Measurements from ENCODE around the gene SDK1. TPM values are rescaled to one million over a fixed set of nuclear protein-coding genes. Genes with fewer than 3 reads are reported as not detected.

Gene SDK1
- total and polyA plus RNA-seq, 2 of the 8 experiments (the other 6 are each of a cell fraction or from before 2014, with no cell fraction given) = 3.3 to 7.2 TPM

GRCh38 chr7:4297918-4298219, 996.8 kb downstream of the SDK1 start:
- DNase-seq (ENCODE audit: low read depth in 1 of 2, low spot score in 2 of 2) = no peak
- POLR2A ChIA-PET (ENCODE audit: partially characterized antibody) = no interaction called here
- CTCF ChIA-PET (ENCODE audit: partially characterized antibody) = interaction anchor here (1.2 to 1.4 kb wide), 2 partner anchors 12 to 15 kb away, joined by 3 to 4 read pairs; no protein-coding TSS in a partner anchor
- no peak for TF ChIP-seq RAD21 (IDR thresholded peaks at IDR 0.05 in 1 of 2, conservative IDR thresholded peaks at IDR 0.05 in 1 of 2; ENCODE audit: low read depth in 2 of 2, low read length in 2 of 2)
- no peak for TF ChIP-seq ATF2 (IDR thresholded peaks at IDR 0.05; ENCODE audit: low read length)
- TF ChIP-seq SUZ12 (IDR thresholded peaks at IDR 0.05; ENCODE audit: low read length) = no peak
- no peak for TF ChIP-seq JUN (IDR thresholded peaks at IDR 0.05; ENCODE audit: low read depth, low read length)
- TF ChIP-seq HDAC6 (IDR thresholded peaks at IDR 0.05; ENCODE audit: low read depth, low read length) = no peak
- no peak for TF ChIP-seq BRCA1 (IDR thresholded peaks at IDR 0.05; ENCODE audit: low read depth, low read length)
- TF ChIP-seq HDAC2 (IDR thresholded peaks at IDR 0.05; ENCODE audit: borderline replicate concordance in 1 of 2, low read depth in 2 of 2, low read length in 2 of 2) = no peak
- TF ChIP-seq POLR2A (IDR thresholded peaks at IDR 0.05; ENCODE audit: control extremely low read depth in 1 of 2, low read depth in 2 of 2, low read length in 2 of 2) = no peak
- TF ChIP-seq SIN3A (conservative IDR thresholded peaks at IDR 0.05 in 1 of 2, IDR thresholded peaks at IDR 0.05 in 1 of 2; ENCODE audit: low read depth in 1 of 2, low read length in 2 of 2) = no peak
- no peak for TF ChIP-seq TAF1 (IDR thresholded peaks at IDR 0.05; ENCODE audit: low read depth, low read length)

More at GRCh38 chr7:4297918-4298219, 996.8 kb downstream of the SDK1 start:
- Histone ChIP-seq H4K91ac (replicated peaks; ENCODE audit: insufficient read length, low read length) (no peak overlapping the region), H2AFZ (ENCODE audit: low read length) (no peak overlapping the region), H4K8ac (ENCODE audit: extremely low read depth, insufficient read depth, low read length) (no peak overlapping the region), H3K27ac (ENCODE audit: low read depth, low read length) (no peak overlapping the region), H3K4ac (replicated peaks; ENCODE audit: insufficient read length, low read depth, low read length) (no peak overlapping the region), H4K5ac (ENCODE audit: insufficient read length, low read depth, low read length) (no peak overlapping the region), H3K18ac (ENCODE audit: extremely low read depth, low read length) (no peak overlapping the region), H2BK5ac (ENCODE audit: low read depth, low read length) (no peak overlapping the region), H4K20me1 (replicated peaks in 1 of 2; ENCODE audit: control insufficient read depth in 1 of 2, insufficient read depth in 2 of 2, low read length in 2 of 2) (no peaks in the 10 kb centered on the region), H2BK120ac (replicated peaks; ENCODE audit: low read depth, low read length) (no peak overlapping the region), H3K23ac (ENCODE audit: insufficient read length) (no peak overlapping the region), H3K4me1 (replicated peaks in 1 of 4; ENCODE audit: control insufficient read depth in 3 of 4, insufficient read depth in 4 of 4, low read length in 3 of 4) (no peaks in the 10 kb centered on the region), H3K36me3 (ENCODE audit: control insufficient read depth in 2 of 4, insufficient read depth in 4 of 4, low read length in 3 of 4) (no peaks in the 10 kb centered on the region), H3K4me2 (ENCODE audit: insufficient read depth in 1 of 2, low read depth in 2 of 2, low read length in 2 of 2) (no peak overlapping the region), H3K9ac (replicated peaks in 1 of 4; ENCODE audit: extremely low read depth in 1 of 4, low read depth in 3 of 4, low read length in 3 of 4) (no peak overlapping the region; a peak in 1 of 7 replicates), H3K14ac (ENCODE audit: insufficient read length) (no peak overlapping the region), H3K79me2 (ENCODE audit: control insufficient read depth in 1 of 2, insufficient read depth in 2 of 2, low read length in 2 of 2) (no peaks in the 10 kb centered on the region), H2AK5ac (ENCODE audit: low read depth, low read length) (no peak overlapping the region), H3K56ac (replicated peaks; ENCODE audit: insufficient read length, low read depth, low read length) (no peak overlapping the region), H2BK15ac (ENCODE audit: low read length) (no peak overlapping the region), H3K79me1 (ENCODE audit: low read depth, low read length) (no peaks in the 10 kb centered on the region), H3K27me3 (replicated peaks in 1 of 4; ENCODE audit: control insufficient read depth in 3 of 4, extremely low read depth in 1 of 4, insufficient read depth in 3 of 4, low read length in 3 of 4) (no peaks in the 10 kb centered on the region), H3K9me3 (ENCODE audit: insufficient read depth in 2 of 2, low read depth in 1 of 2, low read length in 1 of 2) (peaks cover 14 to 55% of the 10 kb centered on the region in 2 experiments), H2BK20ac (ENCODE audit: low read length) (no peak overlapping the region), H2BK12ac (ENCODE audit: low read depth, low read length) (no peak overlapping the region), H3K4me3 (ENCODE audit: extremely low read depth in 1 of 4, insufficient read depth in 2 of 4, low read depth in 3 of 4, low read length in 4 of 4) (no peak overlapping the region), H3K23me2 (ENCODE audit: low read depth, low read length) (no peaks in the 10 kb centered on the region)
- WGBS, 2 experiments (ENCODE audit: extremely low coverage in 1 of 2, insufficient coverage in 1 of 2, insufficient read length in 1 of 2, insufficient replicate concordance in 2 of 2, low coverage in 1 of 2, low lambda C conversion rate in 2 of 2, missing lambda C conversion rate in 1 of 2) = 82 to 100% methylated on average over 1 to 5 of the region's 5 CpGs
- no peak for FAIRE-seq
